Thyroid gland (tissue), 4 donors: ENCODE data around the gene ACSF3. TPM values are rescaled to one million over a fixed set of nuclear protein-coding genes. Genes with fewer than 3 reads are reported as not detected.

ENCODE experiments used
- DNase-seq, 2 donors: peaks; one replicate each; pipeline ENCODE4 v3.0.0-alpha.2; 2019
- H3K27ac ChIP-seq, 3 donors: fragments of 200-600 bp; sonication (generic); 1 replicate in 2 of 3; 2 replicates in 1 of 3; pipeline ENCODE4 v1.5.1; 2016 to 2019; ENCODE audit warnings: mild to moderate bottlenecking in 1 of 3, moderate library complexity in 1 of 3
- H3K27me3 ChIP-seq: fragments of 200-600 bp; sonication (generic); one replicate; pipeline ENCODE4 v1.5.1; 2019
- H3K36me3 ChIP-seq, 2 donors: fragments of 200-600 bp; sonication (generic); one replicate each; pipeline ENCODE4 v1.5.1; 2016 to 2019
- H3K4me1 ChIP-seq, 2 donors: fragments of 200-600 bp; sonication (generic); one replicate each; pipeline ENCODE4 v1.5.1; 2017 to 2019
- H3K4me3 ChIP-seq, 3 donors: fragments of 200-600 bp; sonication (generic); replicated peaks in 1 of 3; 1 replicate in 2 of 3; 2 replicates in 1 of 3; pipeline ENCODE4 v1.5.1; 2016; ENCODE audit warnings: mild to moderate bottlenecking in 1 of 3
- H3K9me3 ChIP-seq: fragments of 200-600 bp; sonication (generic); one replicate; pipeline ENCODE4 v1.5.1; 2017
- POLR2A ChIP-seq, 2 donors: fragments of 450-650 bp; IDR thresholded peaks; one replicate each; pipeline ENCODE4 v1.6.1; 2017; ENCODE audit warnings: antibody characterized with exemption in 2 of 2, mild to moderate bottlenecking in 2 of 2, moderate library complexity in 1 of 2
- WGBS, 2 donors: methylation state at CpG; one replicate each; pipeline ENCODE4 v1.1.5; 2017; 5-methylcytosine and 5-hydroxymethylcytosine counted together
- intact Hi-C: fragments of 100-400 bp; cut with DNase I; formaldehyde crosslinking; loops from one replicate; pipeline ENCODE4 v1.15.1; 2023
- total RNA-seq, 4 donors: library from RNA; depleted of rRNA; stranded (reverse); fragments of >200 nt; gene quantifications; one replicate each; pipeline ENCODE4 v1.2.3, GENCODE V29; 2016
- TF ChIP-seq, protein P1 (sequence below), 6 experiments: fragments of 200-600 bp in 3 of 6; fragments of 450-650 bp in 3 of 6; sonication (generic) in 3 of 6; IDR thresholded peaks; one replicate each; pipeline ENCODE4 v1.5.1; 2016 to 2019; ENCODE audit warnings: antibody characterized with exemption in 6 of 6, mild to moderate bottlenecking in 2 of 6, inconsistent platforms in 1 of 6, moderate library complexity in 1 of 6

Gene ACSF3
- total RNA-seq, 4 donors from 2014 or later, result 30.1 to 51.2 (median 33.4) TPM

DNA sequence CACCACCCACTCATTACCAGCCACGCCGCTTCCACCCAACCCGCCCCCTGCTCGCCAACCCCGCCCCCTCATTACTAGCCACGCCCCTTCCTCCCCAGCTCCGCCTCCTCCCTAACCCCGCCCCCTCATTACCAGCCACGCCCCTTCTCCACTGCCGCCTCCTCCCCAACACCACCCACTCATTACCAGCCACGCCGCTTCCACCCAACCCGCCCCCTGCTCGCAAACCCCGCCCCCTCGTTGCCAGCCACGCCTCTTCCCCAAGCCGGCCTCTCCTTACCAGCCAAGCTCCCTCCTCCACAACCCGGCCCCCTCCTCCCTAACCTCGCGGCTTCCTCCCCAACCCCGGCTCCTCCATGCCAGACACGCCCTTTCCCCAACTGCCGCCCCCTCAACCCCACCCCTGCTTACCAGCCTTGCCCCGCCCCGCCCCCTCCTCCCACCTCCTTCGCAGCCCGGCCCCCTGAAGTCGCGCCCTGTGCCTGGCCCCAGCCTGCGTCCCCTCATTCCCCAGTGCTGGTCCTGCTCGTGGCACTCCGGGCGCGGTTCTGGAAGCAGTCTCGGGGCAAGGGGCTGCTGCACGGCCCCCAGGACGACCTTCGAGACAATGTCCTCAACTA, 99.4 kb downstream of the ACSF3 start:
- H3K4me3 ChIP-seq, result no peak overlapping the region
- DNase-seq, result no peak
- no peaks in the 10 kb centered on the region for H3K27me3 ChIP-seq
- H3K36me3 ChIP-seq, result no peaks in the 10 kb centered on the region
- TF ChIP-seq, protein P1, sequence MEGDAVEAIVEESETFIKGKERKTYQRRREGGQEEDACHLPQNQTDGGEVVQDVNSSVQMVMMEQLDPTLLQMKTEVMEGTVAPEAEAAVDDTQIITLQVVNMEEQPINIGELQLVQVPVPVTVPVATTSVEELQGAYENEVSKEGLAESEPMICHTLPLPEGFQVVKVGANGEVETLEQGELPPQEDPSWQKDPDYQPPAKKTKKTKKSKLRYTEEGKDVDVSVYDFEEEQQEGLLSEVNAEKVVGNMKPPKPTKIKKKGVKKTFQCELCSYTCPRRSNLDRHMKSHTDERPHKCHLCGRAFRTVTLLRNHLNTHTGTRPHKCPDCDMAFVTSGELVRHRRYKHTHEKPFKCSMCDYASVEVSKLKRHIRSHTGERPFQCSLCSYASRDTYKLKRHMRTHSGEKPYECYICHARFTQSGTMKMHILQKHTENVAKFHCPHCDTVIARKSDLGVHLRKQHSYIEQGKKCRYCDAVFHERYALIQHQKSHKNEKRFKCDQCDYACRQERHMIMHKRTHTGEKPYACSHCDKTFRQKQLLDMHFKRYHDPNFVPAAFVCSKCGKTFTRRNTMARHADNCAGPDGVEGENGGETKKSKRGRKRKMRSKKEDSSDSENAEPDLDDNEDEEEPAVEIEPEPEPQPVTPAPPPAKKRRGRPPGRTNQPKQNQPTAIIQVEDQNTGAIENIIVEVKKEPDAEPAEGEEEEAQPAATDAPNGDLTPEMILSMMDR (IDR thresholded peaks at IDR 0.05), result no peak
- no peak for TF ChIP-seq POLR2A (IDR thresholded peaks at IDR 0.05)
- 12 to 13% methylated on average over 25 to 36 of the region's 39 CpGs for WGBS, 2 donors
- no peaks in the 10 kb centered on the region for H3K9me3 ChIP-seq
- peaks cover 8 to 10% of the 10 kb centered on the region in 2 donors for H3K4me1 ChIP-seq
- intact Hi-C loops, result no loop called here
- H3K27ac ChIP-seq, result no peak overlapping the region

DNA sequence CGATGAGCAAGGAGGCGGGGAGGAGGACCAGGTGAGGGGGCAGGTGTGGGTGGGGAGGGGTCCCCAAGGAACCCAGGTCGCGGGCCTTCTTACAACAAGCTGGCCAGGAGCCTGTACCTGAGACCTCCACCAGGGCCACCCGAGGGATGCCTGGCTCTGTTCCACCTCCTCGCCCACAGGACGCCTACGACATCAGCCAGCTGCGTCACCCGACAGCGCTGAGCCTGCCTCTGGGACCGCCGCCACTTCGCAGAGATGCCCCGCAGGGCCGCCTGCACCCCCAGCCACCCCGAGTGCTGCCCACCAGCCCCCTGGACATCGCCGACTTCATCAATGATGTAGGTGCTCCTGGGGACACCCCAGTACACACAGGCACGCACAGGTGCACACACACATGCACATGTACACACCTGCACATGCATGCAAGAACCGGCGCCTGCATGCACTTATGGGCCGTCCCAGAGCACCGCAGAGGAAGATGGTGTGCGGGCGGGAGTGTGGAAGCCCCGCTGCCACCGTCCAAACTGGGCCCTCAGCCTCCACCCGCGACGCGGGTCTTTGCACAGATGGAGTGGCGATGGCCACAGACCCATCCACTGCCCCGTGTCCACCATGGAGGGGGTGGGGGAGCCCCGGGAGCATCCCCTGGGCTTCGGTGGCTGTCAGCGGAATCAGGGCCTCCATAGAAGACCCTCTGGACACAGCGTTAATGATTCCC, 100.1 kb downstream of the ACSF3 start:
- H3K27ac ChIP-seq, result no peak overlapping the region
- intact Hi-C loops, result no loop called here

DNA sequence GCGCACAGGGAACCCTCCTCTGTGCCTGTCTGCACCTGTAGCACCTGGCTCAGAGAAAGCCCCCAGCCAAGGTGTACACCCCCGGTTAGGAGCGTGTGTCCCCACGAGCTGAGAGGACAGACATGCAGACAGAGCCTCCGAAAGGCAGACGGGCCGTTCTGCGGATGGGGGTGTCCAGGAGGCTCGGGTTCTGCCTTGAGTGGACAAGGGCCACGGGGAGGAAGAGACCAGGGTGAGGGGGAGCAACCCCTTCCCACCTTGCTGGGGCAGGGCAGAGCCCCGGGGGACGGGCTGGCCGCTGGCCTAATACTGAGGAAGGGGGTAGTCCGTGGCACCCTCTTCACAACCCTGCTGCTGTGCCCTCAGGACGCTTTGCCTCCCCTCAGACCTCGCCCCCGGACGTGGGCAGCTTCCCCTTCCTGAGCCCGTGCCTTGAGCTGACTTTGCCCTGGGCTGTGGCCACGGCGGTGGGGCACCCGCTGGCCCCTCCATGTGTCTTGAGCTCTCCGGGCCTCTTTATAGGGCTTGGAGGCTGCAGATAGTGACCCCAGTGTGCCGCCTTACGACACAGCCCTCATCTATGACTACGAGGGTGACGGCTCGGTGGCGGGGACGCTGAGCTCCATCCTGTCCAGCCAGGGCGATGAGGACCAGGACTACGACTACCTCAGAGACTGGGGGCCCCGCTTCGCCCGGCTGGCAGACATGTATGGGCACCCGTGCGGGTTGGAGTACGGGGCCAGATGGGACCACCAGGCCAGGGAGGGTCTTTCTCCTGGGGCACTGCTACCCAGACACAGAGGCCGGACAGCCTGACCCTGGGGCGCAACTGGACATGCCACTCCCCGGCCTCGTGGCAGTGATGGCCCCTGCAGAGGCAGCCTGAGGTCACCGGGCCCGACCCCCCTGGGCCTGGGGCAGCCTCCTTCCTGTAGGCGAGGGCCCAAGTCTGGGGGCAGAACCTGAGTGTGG, 101.0 kb downstream of the ACSF3 start:
- intact Hi-C loops, result no loop called here
- Histone ChIP-seq H3K36me3 (no peaks in the 10 kb centered on the region), H3K9me3 (no peaks in the 10 kb centered on the region), H3K27me3 (no peaks in the 10 kb centered on the region), H3K27ac (no peak overlapping the region), H3K4me3 (no peak overlapping the region), H3K4me1 (peaks cover 8 to 10% of the 10 kb centered on the region in 2 donors)
- WGBS, 2 donors, result 84 to 90% methylated on average over 21 to 39 of the region's 45 CpGs
- TF ChIP-seq, protein P1 (IDR thresholded peaks at IDR 0.05), result no peak
- no peak for TF ChIP-seq POLR2A (IDR thresholded peaks at IDR 0.05)
- DNase-seq, result no peak

More for the DNA sequence above, 100.1 kb downstream of the ACSF3 start:
- Histone ChIP-seq H3K4me3 (no peak overlapping the region), H3K36me3 (no peaks in the 10 kb centered on the region), H3K9me3 (no peaks in the 10 kb centered on the region), H3K4me1 (peaks cover 8 to 10% of the 10 kb centered on the region in 2 donors), H3K27me3 (no peaks in the 10 kb centered on the region)
- WGBS, 2 donors, result 45 to 78% methylated on average over 13 to 14 of the region's 38 CpGs
- no peak for TF ChIP-seq POLR2A (IDR thresholded peaks at IDR 0.05)
- TF ChIP-seq, protein P1 (IDR thresholded peaks at IDR 0.05), result no peak
- no peak for DNase-seq

DNA sequence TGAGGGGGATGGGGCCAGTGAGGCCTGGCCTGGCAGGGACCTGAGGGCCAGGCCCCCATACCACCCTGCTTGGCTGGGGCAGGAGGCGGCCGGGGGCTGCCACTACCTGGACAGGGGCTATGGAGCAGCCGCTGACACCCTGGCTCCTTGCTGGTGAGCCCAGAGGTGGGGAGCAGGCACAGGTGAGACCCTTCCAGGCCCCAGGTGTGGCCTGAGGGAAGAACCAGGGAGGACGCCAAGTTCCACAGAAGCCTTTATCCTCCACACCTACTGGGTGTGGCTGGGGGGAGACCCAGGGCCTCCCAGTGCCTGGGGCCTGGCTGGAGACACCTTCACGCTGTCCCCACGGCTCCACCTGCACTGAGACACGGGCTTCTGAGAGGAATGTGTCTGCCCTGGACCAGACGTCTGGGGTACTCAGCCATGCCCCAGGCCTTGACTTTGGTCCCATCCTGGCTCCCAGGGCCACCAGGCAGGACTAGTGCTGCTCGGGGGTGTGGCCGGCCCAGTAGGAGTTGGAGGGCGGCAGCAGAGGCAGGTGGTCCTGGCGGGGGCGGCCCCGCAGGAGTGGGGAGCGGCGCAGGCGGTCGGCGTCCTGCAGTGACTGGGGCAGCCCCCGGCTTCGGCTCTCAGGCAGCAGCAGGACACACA, 102.0 kb downstream of the ACSF3 start:
- H3K4me1 ChIP-seq, result peaks cover 8 to 10% of the 10 kb centered on the region in 2 donors
- H3K4me3 ChIP-seq, result no peak overlapping the region
- no peak for DNase-seq
- no peaks in the 10 kb centered on the region for H3K9me3 ChIP-seq
- WGBS, 2 donors, result 68 to 95% methylated on average over 4 to 8 of the region's 21 CpGs
- no peak overlapping the region for H3K27ac ChIP-seq
- no peak for TF ChIP-seq POLR2A (IDR thresholded peaks at IDR 0.05)
- TF ChIP-seq, protein P1 (IDR thresholded peaks at IDR 0.05), result no peak
- no peaks in the 10 kb centered on the region for H3K27me3 ChIP-seq
- no peaks in the 10 kb centered on the region for H3K36me3 ChIP-seq
- intact Hi-C loops, result no loop called here
